SK-N-SH treated with all-trans-retinoic acid at 6 μM for 48 hours (cell line): Measurements from ENCODE around the gene DRD3.

Source experiments
- ARNTL ChIP-seq: fragments of 450-650 bp; formaldehyde crosslinking; IDR thresholded peaks from 2 replicates; pipeline ENCODE4 v1.5.0; 2020; ENCODE audit warnings: low read depth, mild to moderate bottlenecking, moderate library complexity, borderline replicate concordance
- BACH2 ChIP-seq: fragments of 250-450 bp; sonication (Bioruptor Pico); IDR thresholded peaks from 2 replicates; pipeline ENCODE4 v1.9.0; 2021; ENCODE audit warnings: mild to moderate bottlenecking, borderline replicate concordance
- CREB5 ChIP-seq: fragments of 250-450 bp; sonication (Bioruptor Pico); IDR thresholded peaks from 2 replicates; pipeline ENCODE4 v1.5.1; 2020; ENCODE audit warnings: low read depth, mild to moderate bottlenecking, moderate library complexity
- ISL1 ChIP-seq: fragments of 250-450 bp; sonication (Bioruptor Pico); IDR thresholded peaks from 2 replicates; pipeline ENCODE4 v2.1.2; 2022; ENCODE audit warnings: mild to moderate bottlenecking, moderate library complexity
- OSR1 ChIP-seq: fragments of 250-450 bp; sonication (Bioruptor Pico); IDR thresholded peaks from 2 replicates; pipeline ENCODE4 v1.8.0; 2022; ENCODE audit warnings: moderate library complexity, mild to moderate bottlenecking, inconsistent platforms
- PATZ1 ChIP-seq: fragments of 250-450 bp; sonication (Bioruptor Pico); IDR thresholded peaks from 2 replicates; pipeline ENCODE4 v1.8.0; 2020; ENCODE audit warnings: mild to moderate bottlenecking, moderate library complexity, borderline replicate concordance
- TCF4 ChIP-seq: fragments of 250-450 bp; sonication (Bioruptor Pico); IDR thresholded peaks from 2 replicates; pipeline ENCODE4 v1.8.0; 2021; ENCODE audit warnings: mild to moderate bottlenecking, moderate library complexity, borderline replicate concordance
- ZNF565 ChIP-seq: fragments of 450-650 bp; formaldehyde crosslinking; conservative IDR thresholded peaks from 2 replicates; pipeline ENCODE4 v1.5.0; 2020; ENCODE audit warnings: low read depth, mild to moderate bottlenecking, moderate library complexity
- ZNF70 ChIP-seq: fragments of 450-650 bp; formaldehyde crosslinking; IDR thresholded peaks from 2 replicates; pipeline ENCODE4 v1.5.0; 2020; ENCODE audit warnings: mild to moderate bottlenecking, moderate library complexity
- ZNF8 ChIP-seq: fragments of 450-650 bp; formaldehyde crosslinking; IDR thresholded peaks from 2 replicates; pipeline ENCODE4 v1.5.0; 2020; ENCODE audit warnings: mild to moderate bottlenecking, moderate library complexity

DNA sequence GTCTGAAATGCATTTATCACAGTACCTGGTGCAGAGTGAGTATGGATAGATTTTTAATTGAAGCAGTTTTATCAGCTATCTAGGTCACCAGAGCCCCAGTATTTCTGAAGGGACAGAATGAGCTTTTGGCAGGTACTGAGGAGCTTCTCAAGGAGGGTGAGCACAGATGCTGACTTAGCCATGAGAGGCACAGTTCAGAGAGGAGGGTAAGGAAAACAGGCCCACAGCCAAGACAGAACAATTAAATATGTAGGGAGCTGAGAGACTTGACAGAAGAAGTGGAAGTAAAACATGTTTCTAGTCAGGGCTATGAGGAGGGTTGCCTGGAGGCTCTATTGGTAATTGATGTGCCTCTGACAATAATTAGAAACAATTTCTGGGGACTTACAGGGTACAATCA lies 38.4 kb upstream of the DRD3 start:
- TF ChIP-seq ZNF565 (CRISPR knock-in tag) (no peak), OSR1 (CRISPR knock-in tag) (no peak), ZNF8 (CRISPR knock-in tag) (no peak), ISL1 (CRISPR knock-in tag) (no peak), PATZ1 (CRISPR knock-in tag) (no peak), ZNF70 (CRISPR knock-in tag) (no peak), TCF4 (no peak), BACH2 (no peak), CREB5 (CRISPR knock-in tag) (no peak), ARNTL (CRISPR knock-in tag) (no peak)
